ENCODE data around the gene RABEPK.
A peak's percentile ranks its signal among the peaks of the same experiment; 100 is the strongest.
"Not testable (repeated sequence)": the region's sequence is repeated elsewhere in the genome, so short reads cannot be mapped to it uniquely, and the experiment has no call there.

RABEPK gene

GRCh38 chr9:125200216-125201047, at the start of gene RABEPK:
Gene RABEPK (plus strand): TSS chr9:125200542. CDS start chr9:125203014, 2,472 bp downstream.
- peak; percentile 92 for DNase-seq (ENCODE audit: low spot score)

- no peak for DNase-seq (ENCODE audit: low spot score)
Measured at GRCh38 chr9:125151730-125152129, 48.6 kb upstream of the RABEPK start.

DNA sequence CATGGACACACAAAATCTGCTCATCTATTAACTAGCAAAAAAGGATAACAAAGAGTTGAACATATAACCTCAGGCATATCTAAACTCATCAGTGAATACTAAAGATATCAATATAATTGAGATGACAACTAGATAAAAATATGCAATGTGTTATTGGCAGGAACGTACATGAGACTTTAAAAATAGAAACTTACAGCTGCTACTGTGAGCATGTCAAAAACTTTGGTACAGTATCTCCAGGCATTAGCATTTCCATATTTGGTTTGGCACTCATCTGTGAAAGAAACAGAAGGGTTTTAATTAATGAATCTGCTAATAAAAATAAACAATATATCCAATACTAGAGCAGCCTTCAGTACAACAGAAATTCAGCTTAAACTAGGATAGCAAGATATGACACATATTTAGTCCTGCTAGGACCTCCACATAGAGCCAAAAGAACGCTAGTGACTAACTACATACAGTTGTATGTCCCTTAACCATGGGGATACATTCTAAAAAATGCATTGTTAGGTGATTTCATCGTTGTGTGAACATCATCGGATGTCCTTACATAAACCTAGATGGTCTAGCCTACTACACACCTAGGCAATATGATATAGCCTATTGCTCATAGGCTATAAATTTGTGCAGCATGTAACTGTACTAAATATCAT, 46.5 kb upstream of the RABEPK start:
- DNase-seq (ENCODE audit: low spot score), result no peak

GRCh38 chr9:125156551-125156950, 43.8 kb upstream of the RABEPK start:
- no peak for DNase-seq (ENCODE audit: low spot score)

- DNase-seq (ENCODE audit: low spot score), result no peak
Measured at GRCh38 chr9:125160750-125161149, 39.6 kb upstream of the RABEPK start.

DNA sequence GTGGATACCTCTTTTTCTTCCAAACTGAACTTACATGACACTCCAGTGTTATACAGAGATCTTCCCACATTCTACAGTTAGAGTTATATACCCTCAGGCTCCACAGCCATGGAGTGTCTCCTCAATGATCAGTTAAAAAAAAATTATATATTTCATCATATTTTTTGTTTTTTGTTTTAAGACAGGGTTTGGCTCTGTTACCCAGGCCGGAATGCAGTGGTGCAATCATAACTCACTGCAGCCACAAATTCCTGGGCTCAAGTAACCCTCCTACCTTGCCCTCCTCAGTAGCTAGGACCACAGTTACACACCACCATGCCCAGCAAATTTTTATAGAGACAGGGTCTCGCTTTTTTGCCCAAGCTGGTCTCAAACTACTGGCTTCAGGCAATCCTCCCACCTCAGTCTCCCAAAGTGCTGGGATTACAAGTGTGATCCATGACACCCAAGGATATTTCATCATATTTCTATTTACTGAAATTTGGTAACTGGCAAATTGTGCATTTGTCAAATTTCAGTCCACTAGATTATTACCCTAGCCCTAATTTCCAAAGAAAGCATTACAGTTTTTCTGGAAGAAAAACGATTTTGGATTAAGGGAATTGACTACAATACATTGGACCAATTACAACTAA, 38.9 kb upstream of the RABEPK start:
- no peak for DNase-seq (ENCODE audit: low spot score)

DNA sequence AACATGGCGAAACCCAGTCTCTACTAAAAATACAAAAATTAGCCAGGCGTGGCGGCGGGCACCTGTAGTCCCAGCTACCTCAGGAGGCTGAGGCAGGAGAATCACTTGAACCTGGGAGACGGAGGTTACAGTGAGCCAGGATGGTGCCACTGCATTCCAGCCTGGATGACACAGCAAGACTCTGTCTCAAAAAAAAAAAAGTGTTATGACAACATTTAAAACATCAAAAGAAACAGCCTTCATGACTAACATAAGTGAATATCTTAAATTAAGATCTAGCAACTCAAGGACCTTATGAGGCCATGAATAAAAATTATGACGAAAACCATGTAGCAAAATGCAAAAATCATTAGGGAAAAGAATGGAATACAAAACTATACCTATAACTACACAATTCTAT, 37.5 kb upstream of the RABEPK start:
- not testable (repeated sequence) for DNase-seq (ENCODE audit: low spot score)

DNA sequence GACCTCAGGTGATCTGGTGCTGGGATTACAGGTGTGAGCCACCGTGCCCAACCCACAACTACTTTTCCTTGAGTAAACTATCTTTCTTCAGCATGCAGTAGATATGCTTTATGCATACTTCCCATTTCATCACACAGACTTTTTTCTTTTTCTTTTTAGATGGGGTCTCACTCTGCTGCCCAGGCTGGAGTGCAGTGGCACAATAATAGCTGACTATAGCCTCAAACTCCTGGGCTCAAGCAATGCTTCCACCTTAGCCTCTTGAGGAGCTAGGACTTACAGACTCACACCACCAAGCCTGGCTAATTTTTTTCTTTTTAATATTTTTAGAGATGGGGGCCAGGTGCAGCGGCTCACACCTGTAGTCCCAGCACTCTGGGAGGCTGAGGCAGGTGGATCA, 33.6 kb upstream of the RABEPK start:
- DNase-seq (ENCODE audit: low spot score), result no peak

GRCh38 chr9:125169895-125170294, 30.4 kb upstream of the RABEPK start:
- DNase-seq (ENCODE audit: low spot score), result no peak

- DNase-seq (ENCODE audit: low spot score), result no peak
Measured at GRCh38 chr9:125172031-125172755, 28.1 kb upstream of the RABEPK start.

- no peak for DNase-seq (ENCODE audit: low spot score)
Measured at GRCh38 chr9:125176636-125177035, 23.7 kb upstream of the RABEPK start.

DNA sequence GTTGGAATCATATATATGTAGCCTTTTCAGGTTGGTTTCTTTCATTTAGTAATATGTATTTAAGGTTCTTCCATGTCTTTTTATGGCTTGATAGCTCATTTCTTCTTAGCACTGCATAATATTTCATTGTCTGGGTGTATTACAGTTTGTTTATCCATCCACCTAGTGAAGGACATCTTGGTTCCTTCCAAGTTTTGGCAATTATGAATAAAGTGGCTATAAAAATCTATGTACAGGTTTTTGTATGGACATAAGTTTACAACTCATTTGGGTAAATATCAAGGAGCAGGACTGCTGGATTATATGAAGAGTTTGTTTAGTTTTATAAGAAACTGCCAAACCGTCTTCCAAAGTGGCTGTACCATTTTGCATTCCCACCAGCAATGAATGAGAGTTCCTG, 22.5 kb upstream of the RABEPK start:
- DNase-seq (ENCODE audit: low spot score), result no peak

- DNase-seq (ENCODE audit: low spot score), result not testable (repeated sequence)
Measured at GRCh38 chr9:125179776-125180175, 20.6 kb upstream of the RABEPK start.

DNA sequence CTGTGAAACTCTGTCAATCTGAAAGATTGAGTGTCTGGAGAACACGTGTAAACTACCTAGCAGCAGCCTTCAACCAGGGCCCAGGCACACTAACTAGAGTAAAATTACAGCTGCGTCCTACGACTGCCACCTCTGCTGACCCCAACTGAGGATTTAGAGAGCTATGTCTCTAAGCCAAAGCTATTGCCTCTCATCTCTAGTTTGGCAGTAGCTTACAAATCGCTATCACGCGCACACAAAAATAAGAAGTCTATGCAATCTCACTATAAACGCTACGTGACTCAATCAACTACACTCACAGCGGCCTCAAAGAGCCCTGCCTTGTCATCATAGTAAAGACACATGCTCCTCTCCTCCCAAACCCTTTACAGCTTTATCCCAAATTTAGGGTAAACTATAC, 19.5 kb upstream of the RABEPK start:
- no peak for DNase-seq (ENCODE audit: low spot score)

- not testable (repeated sequence) for DNase-seq (ENCODE audit: low spot score)
Measured at GRCh38 chr9:125181756-125182155, 18.6 kb upstream of the RABEPK start.

GRCh38 chr9:125183054-125183453, 17.3 kb upstream of the RABEPK start:
- no peak for DNase-seq (ENCODE audit: low spot score)

DNA sequence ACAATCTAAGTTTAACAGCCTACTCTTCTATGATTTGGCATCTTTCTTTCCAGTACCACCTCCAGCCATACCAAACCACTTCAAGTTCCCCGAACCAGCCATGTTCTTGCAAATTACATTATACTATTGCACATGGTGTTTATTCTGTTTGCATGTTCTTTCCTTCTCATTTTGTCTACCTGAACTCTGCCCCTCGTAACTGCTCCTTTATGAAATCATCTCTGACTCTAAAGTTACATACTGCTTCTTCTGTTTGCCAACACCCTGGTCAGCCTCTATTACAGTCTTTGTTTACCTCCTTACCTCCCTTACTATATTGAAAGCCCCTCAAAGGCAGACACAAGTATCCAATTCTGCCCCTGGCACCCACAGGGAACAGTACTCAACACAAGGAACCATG, 16.8 kb upstream of the RABEPK start:
- no peak for DNase-seq (ENCODE audit: low spot score)

DNA sequence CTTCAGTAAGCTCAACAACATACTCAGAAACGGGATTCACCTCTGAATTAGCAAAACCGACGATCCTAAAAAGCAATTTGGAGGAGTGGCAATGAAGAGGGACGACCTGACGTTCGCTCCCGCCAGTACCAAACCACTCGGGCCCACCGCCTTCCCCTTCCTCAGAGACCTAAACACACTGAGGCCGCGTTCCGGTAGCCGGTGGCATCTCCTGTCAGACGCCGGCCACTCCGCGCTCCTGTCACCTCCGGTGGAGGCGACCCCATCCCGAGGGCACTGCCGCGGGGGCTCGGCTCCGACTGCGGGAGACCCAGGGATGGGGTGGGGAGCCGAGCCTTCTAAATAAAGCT, 11.4 kb upstream of the RABEPK start:
- DNase-seq (ENCODE audit: low spot score), result no peak

DNA sequence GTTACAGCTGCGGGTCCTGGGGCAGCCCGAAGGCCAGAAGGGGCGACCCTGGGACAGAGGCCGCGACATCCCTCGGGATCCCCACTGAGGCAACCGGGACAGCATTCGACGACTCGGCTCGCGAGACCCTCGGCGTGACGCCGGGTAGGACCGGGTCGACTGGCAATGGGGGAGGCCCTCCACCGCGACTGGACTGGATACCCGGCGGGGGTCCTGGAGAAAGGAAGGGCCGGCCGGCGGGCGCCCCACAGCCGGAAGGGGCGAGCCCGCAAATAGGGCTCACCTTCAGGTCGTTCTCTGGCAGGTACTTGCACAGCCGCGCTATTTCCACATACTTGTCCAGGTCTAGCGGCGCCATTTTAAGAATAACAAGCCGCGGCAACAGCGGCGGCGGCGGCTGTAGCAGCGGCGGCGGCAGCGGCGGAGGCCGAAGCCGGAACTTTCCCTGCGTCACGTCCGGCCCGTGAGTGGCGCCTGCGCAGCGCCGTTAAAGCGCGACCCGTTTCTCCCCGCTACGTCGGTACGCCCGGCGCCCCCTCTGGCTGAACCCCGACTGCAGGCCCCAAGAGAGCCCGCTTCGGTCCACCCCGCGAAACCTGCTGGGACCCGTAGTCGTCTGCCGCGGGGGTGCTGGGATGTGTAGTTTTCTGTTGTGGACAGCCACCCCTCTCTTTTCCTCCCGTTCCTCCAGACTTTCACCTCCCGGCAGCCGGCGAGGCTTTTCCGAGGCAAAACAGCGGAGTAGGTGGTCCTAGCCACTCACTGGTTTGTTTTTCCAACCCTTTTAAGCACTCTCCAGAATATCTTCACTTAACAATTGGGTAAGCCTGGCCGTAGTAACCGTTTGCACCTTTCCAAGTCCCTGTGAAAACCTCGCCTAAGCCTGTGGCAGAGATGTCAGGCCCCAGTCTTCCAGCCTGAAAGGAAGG, 10.7 kb upstream of the RABEPK start, which contains the start of gene PPP6C:
Gene PPP6C, minus strand, starts transcription at position 443 of the 929 bp plus-strand sequence. Its CDS starts 85 bp downstream, at position 358.
- DNase-seq (ENCODE audit: low spot score), result peak; percentile 96

DNA sequence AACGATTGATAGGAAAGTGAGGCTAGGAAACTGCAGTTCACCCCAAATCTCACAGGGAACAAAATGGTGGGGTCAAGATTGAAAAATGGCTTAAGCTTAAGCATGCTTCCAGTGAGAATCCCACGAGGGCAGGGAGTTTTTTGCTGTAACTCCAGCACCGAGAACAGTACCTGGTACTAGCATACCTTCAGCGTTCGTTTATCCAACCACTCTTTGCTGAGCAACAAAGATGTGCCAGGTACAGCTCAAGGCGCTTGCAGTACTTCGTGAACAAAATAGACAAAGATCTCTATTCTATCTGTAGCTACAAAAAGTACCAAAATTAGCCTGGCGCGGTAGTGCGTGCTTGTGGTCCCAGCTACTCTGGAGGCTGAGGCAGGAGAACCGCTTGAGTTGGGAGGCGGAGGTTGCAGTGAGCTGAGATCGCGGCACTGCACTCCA, 10.0 kb upstream of the RABEPK start:
- DNase-seq (ENCODE audit: low spot score), result no peak

- DNase-seq (ENCODE audit: low spot score), result not testable (repeated sequence)
Measured at GRCh38 chr9:125194466-125194865, 5.9 kb upstream of the RABEPK start.

All from hematopoietic multipotent progenitor cell treated with erythropoietin and hydrocortisone succinate and interleukin-3 and kit ligand, for 15 days (in vitro differentiated cells).